22Rv1 (cell line): ENCODE measurements around the gene WDR35.

Experiments
- H3K27ac ChIP-seq: fragments of 450-650 bp; 2 replicates; pipeline ENCODE4 v1.5.1; 2017
- CTCF ChIP-seq: fragments of 450-650 bp; IDR thresholded peaks from 2 replicates; pipeline ENCODE4 v1.5.1; 2017; ENCODE audit warnings: mild to moderate bottlenecking
- ZFX ChIP-seq: fragments of 450-650 bp; IDR thresholded peaks from 2 replicates; pipeline ENCODE4 v1.6.1; 2017; ENCODE audit warnings: antibody characterized with exemption, borderline replicate concordance

The WDR35 gene

GRCh38 chr2:19916385-19916950 is 73.4 kb downstream of the WDR35 start:
- TF ChIP-seq CTCF (no peak), ZFX (no peak)

GRCh38 chr2:19914266-19914975 is 75.5 kb downstream of the WDR35 start:
- H3K27ac ChIP-seq = no peak overlapping the region
- TF ChIP-seq ZFX (no peak), CTCF (no peak)

More at GRCh38 chr2:19916385-19916950, 73.4 kb downstream of the WDR35 start:
- H3K27ac ChIP-seq = no peak overlapping the region

GRCh38 chr2:19911808-19912509 is 77.9 kb downstream of the WDR35 start:
- TF ChIP-seq ZFX (no peak), CTCF (no peak)
- H3K27ac ChIP-seq = no peak overlapping the region

- TF ChIP-seq CTCF (no peak), ZFX (no peak)
- peak overlapping the region; percentile 89 for H3K27ac ChIP-seq
Measured at GRCh38 chr2:19902216-19902740, 87.6 kb downstream of the WDR35 start.

GRCh38 chr2:19901442-19902215 is 88.3 kb downstream of the WDR35 start, which contains the start of gene TTC32:
TTC32 (minus strand) TSS chr2:19901983; CDS start chr2:19901854, 129 bp downstream.
- peak within 1 kb of the TSS; percentile 89 for H3K27ac ChIP-seq
- TF ChIP-seq CTCF (no peak), ZFX (no peak)

GRCh38 chr2:19900931-19901441 is 88.9 kb downstream of the WDR35 start:
- TF ChIP-seq ZFX (no peak), CTCF (no peak)
- H3K27ac ChIP-seq = peak overlapping the region; percentile 89
